ENCODE results near the gene LBX2. TPM values are rescaled to one million over a fixed set of nuclear protein-coding genes. Genes with fewer than 3 reads are reported as not detected.

Gene LBX2
- total RNA-seq, 1 experiment from 2014 or later: 9.6 TPM

DNA sequence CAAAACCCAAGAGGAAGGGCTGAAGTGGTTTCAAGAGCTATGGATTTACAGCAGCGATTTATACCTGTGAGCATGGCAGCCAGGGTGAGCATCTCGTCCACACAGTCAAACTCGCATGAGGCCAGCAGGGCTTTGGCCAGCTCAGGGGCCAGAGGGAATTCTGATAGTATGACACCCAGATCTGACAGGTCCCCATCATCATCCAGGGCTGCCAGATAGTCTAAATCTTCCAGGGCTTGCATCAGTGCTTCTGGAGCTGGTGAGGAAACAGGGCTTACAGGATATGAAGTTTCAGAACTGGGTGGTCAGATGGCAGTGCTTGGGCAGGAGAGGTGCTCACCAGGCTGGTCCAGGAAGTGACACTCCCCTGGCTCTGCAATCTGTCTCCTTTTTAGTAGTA lies 23.1 kb upstream of the LBX2 start:
- Histone ChIP-seq H3K9me3 (ENCODE audit: control insufficient read depth, insufficient read depth, low read depth, low read length) (no peaks in the 10 kb centered on the region), H3K27me3 (ENCODE audit: control insufficient read depth, insufficient read depth, low read length) (no peaks in the 10 kb centered on the region), H3K4me1 (ENCODE audit: control insufficient read depth, insufficient read depth, low read length) (no peaks in the 10 kb centered on the region), H3K4me3 (ENCODE audit: low read depth in 2 of 2, low read length in 2 of 2) (no peak overlapping the region), H3K36me3 (ENCODE audit: control insufficient read depth, insufficient read depth, low read length) (no peaks in the 10 kb centered on the region), H3K27ac (ENCODE audit: low read length) (no peak overlapping the region)
- intact Hi-C loops (cut with micrococcal nuclease; ENCODE audit: unreplicated experiment): no loop called here
- ChIA-PET CTCF (no interaction called here), POLR2A (interaction anchor here (0.6 kb wide), 1 partner anchor 343 kb away, joined by 11 read pairs; no protein-coding TSS in a partner anchor)
- DNase-seq (ENCODE audit: low read depth, low spot score) (no peak), ATAC-seq (no peak)
- TF ChIP-seq, protein P1, sequence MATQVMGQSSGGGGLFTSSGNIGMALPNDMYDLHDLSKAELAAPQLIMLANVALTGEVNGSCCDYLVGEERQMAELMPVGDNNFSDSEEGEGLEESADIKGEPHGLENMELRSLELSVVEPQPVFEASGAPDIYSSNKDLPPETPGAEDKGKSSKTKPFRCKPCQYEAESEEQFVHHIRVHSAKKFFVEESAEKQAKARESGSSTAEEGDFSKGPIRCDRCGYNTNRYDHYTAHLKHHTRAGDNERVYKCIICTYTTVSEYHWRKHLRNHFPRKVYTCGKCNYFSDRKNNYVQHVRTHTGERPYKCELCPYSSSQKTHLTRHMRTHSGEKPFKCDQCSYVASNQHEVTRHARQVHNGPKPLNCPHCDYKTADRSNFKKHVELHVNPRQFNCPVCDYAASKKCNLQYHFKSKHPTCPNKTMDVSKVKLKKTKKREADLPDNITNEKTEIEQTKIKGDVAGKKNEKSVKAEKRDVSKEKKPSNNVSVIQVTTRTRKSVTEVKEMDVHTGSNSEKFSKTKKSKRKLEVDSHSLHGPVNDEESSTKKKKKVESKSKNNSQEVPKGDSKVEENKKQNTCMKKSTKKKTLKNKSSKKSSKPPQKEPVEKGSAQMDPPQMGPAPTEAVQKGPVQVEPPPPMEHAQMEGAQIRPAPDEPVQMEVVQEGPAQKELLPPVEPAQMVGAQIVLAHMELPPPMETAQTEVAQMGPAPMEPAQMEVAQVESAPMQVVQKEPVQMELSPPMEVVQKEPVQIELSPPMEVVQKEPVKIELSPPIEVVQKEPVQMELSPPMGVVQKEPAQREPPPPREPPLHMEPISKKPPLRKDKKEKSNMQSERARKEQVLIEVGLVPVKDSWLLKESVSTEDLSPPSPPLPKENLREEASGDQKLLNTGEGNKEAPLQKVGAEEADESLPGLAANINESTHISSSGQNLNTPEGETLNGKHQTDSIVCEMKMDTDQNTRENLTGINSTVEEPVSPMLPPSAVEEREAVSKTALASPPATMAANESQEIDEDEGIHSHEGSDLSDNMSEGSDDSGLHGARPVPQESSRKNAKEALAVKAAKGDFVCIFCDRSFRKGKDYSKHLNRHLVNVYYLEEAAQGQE (IDR thresholded peaks at IDR 0.05; ENCODE audit: insufficient read depth in 1 of 2, low read depth in 2 of 2, low read length in 1 of 2): no peak
- no peak for TF ChIP-seq POLR2AphosphoS5 (IDR thresholded peaks at IDR 0.05; ENCODE audit: low read depth, low read length)
- no peak for TF ChIP-seq SIN3A (IDR thresholded peaks at IDR 0.05; ENCODE audit: borderline replicate concordance, insufficient read depth, low read depth, low read length)
- TF ChIP-seq, protein P2, sequence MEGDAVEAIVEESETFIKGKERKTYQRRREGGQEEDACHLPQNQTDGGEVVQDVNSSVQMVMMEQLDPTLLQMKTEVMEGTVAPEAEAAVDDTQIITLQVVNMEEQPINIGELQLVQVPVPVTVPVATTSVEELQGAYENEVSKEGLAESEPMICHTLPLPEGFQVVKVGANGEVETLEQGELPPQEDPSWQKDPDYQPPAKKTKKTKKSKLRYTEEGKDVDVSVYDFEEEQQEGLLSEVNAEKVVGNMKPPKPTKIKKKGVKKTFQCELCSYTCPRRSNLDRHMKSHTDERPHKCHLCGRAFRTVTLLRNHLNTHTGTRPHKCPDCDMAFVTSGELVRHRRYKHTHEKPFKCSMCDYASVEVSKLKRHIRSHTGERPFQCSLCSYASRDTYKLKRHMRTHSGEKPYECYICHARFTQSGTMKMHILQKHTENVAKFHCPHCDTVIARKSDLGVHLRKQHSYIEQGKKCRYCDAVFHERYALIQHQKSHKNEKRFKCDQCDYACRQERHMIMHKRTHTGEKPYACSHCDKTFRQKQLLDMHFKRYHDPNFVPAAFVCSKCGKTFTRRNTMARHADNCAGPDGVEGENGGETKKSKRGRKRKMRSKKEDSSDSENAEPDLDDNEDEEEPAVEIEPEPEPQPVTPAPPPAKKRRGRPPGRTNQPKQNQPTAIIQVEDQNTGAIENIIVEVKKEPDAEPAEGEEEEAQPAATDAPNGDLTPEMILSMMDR (IDR thresholded peaks at IDR 0.05): no peak
- no peak for TF ChIP-seq TCF7L2 (IDR thresholded peaks at IDR 0.05; ENCODE audit: low read depth, low read length)
- in situ Hi-C loops (cut with HindIII; ENCODE audit: low pct_unique_long_range_greater_than_20kb, low sequenced_read_pairs): no loop called here
- BruUV-seq (replicated peaks): no TSS peak

DNA sequence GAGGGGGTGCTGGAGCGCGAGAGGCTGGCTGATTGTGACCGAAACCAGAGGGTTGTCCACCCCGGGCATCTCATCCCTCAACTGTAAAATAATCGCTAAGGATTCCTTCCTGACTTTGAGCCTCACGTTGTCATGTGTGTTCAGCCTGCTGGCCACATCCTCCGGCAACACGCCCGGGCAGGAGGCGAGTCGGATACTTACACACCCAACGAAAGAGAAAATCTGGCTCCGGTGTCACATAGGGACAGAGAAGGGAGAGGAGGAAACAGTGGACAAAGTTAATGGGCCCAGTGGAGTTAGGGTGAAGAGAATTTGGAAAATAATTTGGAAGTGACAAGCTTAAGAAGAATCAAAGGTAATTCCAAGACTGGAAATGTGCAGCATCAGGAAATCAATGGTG lies 17.2 kb upstream of the LBX2 start:
- TF ChIP-seq, protein P1 (IDR thresholded peaks at IDR 0.05; ENCODE audit: insufficient read depth in 1 of 2, low read depth in 2 of 2, low read length in 1 of 2): no peak
- TF ChIP-seq POLR2AphosphoS5 (IDR thresholded peaks at IDR 0.05; ENCODE audit: low read depth, low read length): no peak
- TF ChIP-seq, protein P2 (IDR thresholded peaks at IDR 0.05): no peak
- TF ChIP-seq TCF7L2 (IDR thresholded peaks at IDR 0.05; ENCODE audit: low read depth, low read length): no peak
- no peak for TF ChIP-seq SIN3A (IDR thresholded peaks at IDR 0.05; ENCODE audit: borderline replicate concordance, insufficient read depth, low read depth, low read length)
- Histone ChIP-seq H3K36me3 (ENCODE audit: control insufficient read depth, insufficient read depth, low read length) (no peaks in the 10 kb centered on the region), H3K4me1 (ENCODE audit: control insufficient read depth, insufficient read depth, low read length) (no peaks in the 10 kb centered on the region), H3K4me3 (ENCODE audit: low read depth in 2 of 2, low read length in 2 of 2) (no peak overlapping the region), H3K9me3 (ENCODE audit: control insufficient read depth, insufficient read depth, low read depth, low read length) (no peaks in the 10 kb centered on the region), H3K27me3 (ENCODE audit: control insufficient read depth, insufficient read depth, low read length) (no peaks in the 10 kb centered on the region), H3K27ac (ENCODE audit: low read length) (no peak overlapping the region)
- in situ Hi-C loops (cut with HindIII; ENCODE audit: low pct_unique_long_range_greater_than_20kb, low sequenced_read_pairs): no loop called here
- CTCF ChIA-PET: no interaction called here
- intact Hi-C loops (cut with micrococcal nuclease; ENCODE audit: unreplicated experiment): no loop called here
- no TSS peak for BruUV-seq (replicated peaks)
- no peak for ATAC-seq
- POLR2A ChIA-PET: no interaction called here
- no peak for DNase-seq (ENCODE audit: low read depth, low spot score)

All from Panc1 (cell line).